SK-N-SH treated with all-trans-retinoic acid at 6 μM for 48 hours (cell line): ENCODE results near the gene LARGE1.

Experiments
- ATAC-seq: fragments of 200-7000 bp; cut with Tn5 transposase; 3 replicates; pipeline ENCODE4 v1.9.1; 2020; ENCODE audit warnings: mild to moderate bottlenecking, moderate library complexity
- ARNTL ChIP-seq: fragments of 450-650 bp; formaldehyde crosslinking; IDR thresholded peaks from 2 replicates; pipeline ENCODE4 v1.5.0; 2020; ENCODE audit warnings: low read depth, mild to moderate bottlenecking, moderate library complexity, borderline replicate concordance
- BACH2 ChIP-seq: fragments of 250-450 bp; sonication (Bioruptor Pico); IDR thresholded peaks from 2 replicates; pipeline ENCODE4 v1.9.0; 2021; ENCODE audit warnings: mild to moderate bottlenecking, borderline replicate concordance
- CSDC2 ChIP-seq: fragments of 250-450 bp; sonication (Bioruptor Pico); IDR thresholded peaks from 2 replicates; pipeline ENCODE4 v1.5.0; 2020; ENCODE audit warnings: mild to moderate bottlenecking, moderate library complexity
- CSRNP3 ChIP-seq: fragments of 250-450 bp; sonication (Bioruptor Pico); IDR thresholded peaks from 2 replicates; pipeline ENCODE4 v1.5.1; 2021; ENCODE audit warnings: mild to moderate bottlenecking, moderate library complexity
- ESRRG ChIP-seq: fragments of 250-450 bp; sonication (Bioruptor Pico); IDR thresholded peaks from 2 replicates; pipeline ENCODE4 v1.6.1; 2021; ENCODE audit warnings: mild to moderate bottlenecking
- GLIS3 ChIP-seq: fragments of 250-450 bp; sonication (Bioruptor Pico); IDR thresholded peaks from 2 replicates; pipeline ENCODE4 v1.5.0; 2020; ENCODE audit warnings: mild to moderate bottlenecking, moderate library complexity
- OSR1 ChIP-seq: fragments of 250-450 bp; sonication (Bioruptor Pico); IDR thresholded peaks from 2 replicates; pipeline ENCODE4 v1.8.0; 2022; ENCODE audit warnings: moderate library complexity, mild to moderate bottlenecking, inconsistent platforms
- POU6F1 ChIP-seq: fragments of 250-450 bp; sonication (Bioruptor Pico); IDR thresholded peaks from 2 replicates; pipeline ENCODE4 v1.8.0; 2021; ENCODE audit warnings: low read depth, mild to moderate bottlenecking, moderate library complexity, borderline replicate concordance
- PPARA ChIP-seq: fragments of 250-450 bp; sonication (Bioruptor Pico); IDR thresholded peaks from 2 replicates; pipeline ENCODE4 v1.5.0; 2020; ENCODE audit warnings: mild to moderate bottlenecking, borderline replicate concordance
- RARB ChIP-seq: fragments of 250-450 bp; sonication (Bioruptor Pico); IDR thresholded peaks from 2 replicates; pipeline ENCODE4 v1.8.0; 2021; ENCODE audit warnings: mild to moderate bottlenecking, moderate library complexity
- SNAI2 ChIP-seq: fragments of 250-450 bp; sonication (Bioruptor Pico); IDR thresholded peaks from 2 replicates; pipeline ENCODE4 v1.5.0; 2020; ENCODE audit warnings: mild to moderate bottlenecking, moderate library complexity
- TCF4 ChIP-seq: fragments of 250-450 bp; sonication (Bioruptor Pico); IDR thresholded peaks from 2 replicates; pipeline ENCODE4 v1.8.0; 2021; ENCODE audit warnings: mild to moderate bottlenecking, moderate library complexity, borderline replicate concordance
- TOX ChIP-seq: fragments of 250-450 bp; sonication (Bioruptor Pico); IDR thresholded peaks from 2 replicates; pipeline ENCODE4 v1.8.0; 2021; ENCODE audit warnings: mild to moderate bottlenecking, moderate library complexity, borderline replicate concordance
- ZC3H10 ChIP-seq: fragments of 250-450 bp; sonication (Bioruptor Pico); IDR thresholded peaks from 2 replicates; pipeline ENCODE4 v1.5.1; 2021; ENCODE audit warnings: mild to moderate bottlenecking, moderate library complexity
- ZFP30 ChIP-seq: fragments of 450-650 bp; formaldehyde crosslinking; IDR thresholded peaks from 2 replicates; pipeline ENCODE4 v1.5.0; 2022; ENCODE audit warnings: mild to moderate bottlenecking, moderate library complexity
- ZNF565 ChIP-seq: fragments of 450-650 bp; formaldehyde crosslinking; conservative IDR thresholded peaks from 2 replicates; pipeline ENCODE4 v1.5.0; 2020; ENCODE audit warnings: low read depth, mild to moderate bottlenecking, moderate library complexity
- ZNF70 ChIP-seq: fragments of 450-650 bp; formaldehyde crosslinking; IDR thresholded peaks from 2 replicates; pipeline ENCODE4 v1.5.0; 2020; ENCODE audit warnings: mild to moderate bottlenecking, moderate library complexity
- ZNF8 ChIP-seq: fragments of 450-650 bp; formaldehyde crosslinking; IDR thresholded peaks from 2 replicates; pipeline ENCODE4 v1.5.0; 2020; ENCODE audit warnings: mild to moderate bottlenecking, moderate library complexity
- TF ChIP-seq, protein P1 (sequence below): fragments of 250-450 bp; sonication (Bioruptor Pico); IDR thresholded peaks from 2 replicates; pipeline ENCODE4 v1.5.1; 2020; ENCODE audit warnings: low read depth, mild to moderate bottlenecking, moderate library complexity
- TF ChIP-seq, protein P2 (sequence below): fragments of 250-450 bp; sonication (Bioruptor Pico); IDR thresholded peaks from 2 replicates; pipeline ENCODE4 v1.8.0; 2020; ENCODE audit warnings: mild to moderate bottlenecking, moderate library complexity, borderline replicate concordance
- TF ChIP-seq, protein P3 (sequence below): fragments of 250-450 bp; sonication (Bioruptor Pico); IDR thresholded peaks from 2 replicates; pipeline ENCODE4 v1.5.0; 2020; ENCODE audit warnings: mild to moderate bottlenecking, moderate library complexity

The LARGE1 gene

DNA sequence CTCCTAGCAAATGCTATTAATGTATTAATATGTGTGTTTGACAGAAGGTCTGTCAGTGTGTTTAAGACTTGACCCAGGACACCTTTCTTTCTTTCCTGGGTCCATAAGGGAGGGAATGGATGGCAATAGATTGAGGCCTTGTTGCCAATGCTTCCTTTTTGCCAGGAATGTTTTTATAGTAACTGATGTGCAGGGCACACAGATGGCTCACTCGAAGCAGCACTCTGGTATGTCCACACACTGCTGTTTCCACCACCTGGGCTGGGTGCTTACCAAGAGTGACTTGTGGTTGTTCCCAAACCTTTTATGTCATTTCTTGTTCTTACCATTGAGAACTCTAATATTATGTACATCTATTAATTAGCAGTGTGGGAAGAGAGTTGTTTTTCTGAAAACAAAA, 465.2 kb downstream of the LARGE1 start:
- no peak for ATAC-seq
- TF ChIP-seq, protein P1, sequence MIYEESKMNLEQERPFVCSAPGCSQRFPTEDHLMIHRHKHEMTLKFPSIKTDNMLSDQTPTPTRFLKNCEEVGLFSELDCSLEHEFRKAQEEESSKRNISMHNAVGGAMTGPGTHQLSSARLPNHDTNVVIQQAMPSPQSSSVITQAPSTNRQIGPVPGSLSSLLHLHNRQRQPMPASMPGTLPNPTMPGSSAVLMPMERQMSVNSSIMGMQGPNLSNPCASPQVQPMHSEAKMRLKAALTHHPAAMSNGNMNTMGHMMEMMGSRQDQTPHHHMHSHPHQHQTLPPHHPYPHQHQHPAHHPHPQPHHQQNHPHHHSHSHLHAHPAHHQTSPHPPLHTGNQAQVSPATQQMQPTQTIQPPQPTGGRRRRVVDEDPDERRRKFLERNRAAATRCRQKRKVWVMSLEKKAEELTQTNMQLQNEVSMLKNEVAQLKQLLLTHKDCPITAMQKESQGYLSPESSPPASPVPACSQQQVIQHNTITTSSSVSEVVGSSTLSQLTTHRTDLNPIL (CRISPR knock-in tag): no peak
- no peak for TF ChIP-seq ARNTL (CRISPR knock-in tag)

- TF ChIP-seq POU6F1 (CRISPR knock-in tag) (no peak), ZC3H10 (CRISPR knock-in tag) (no peak), ZNF8 (CRISPR knock-in tag) (no peak), OSR1 (no peak), CSDC2 (CRISPR knock-in tag) (no peak), BACH2 (CRISPR knock-in tag) (no peak), ARNTL (CRISPR knock-in tag) (no peak), TOX (CRISPR knock-in tag) (no peak), PPARA (no peak), SNAI2 (no peak), CSRNP3 (no peak), TCF4 (no peak), ESRRG (CRISPR knock-in tag) (no peak), ZFP30 (CRISPR knock-in tag) (no peak), GLIS3 (CRISPR knock-in tag) (no peak), ZNF70 (CRISPR knock-in tag) (no peak)
- TF ChIP-seq, protein P1 (CRISPR knock-in tag): no peak
- TF ChIP-seq, protein P2, sequence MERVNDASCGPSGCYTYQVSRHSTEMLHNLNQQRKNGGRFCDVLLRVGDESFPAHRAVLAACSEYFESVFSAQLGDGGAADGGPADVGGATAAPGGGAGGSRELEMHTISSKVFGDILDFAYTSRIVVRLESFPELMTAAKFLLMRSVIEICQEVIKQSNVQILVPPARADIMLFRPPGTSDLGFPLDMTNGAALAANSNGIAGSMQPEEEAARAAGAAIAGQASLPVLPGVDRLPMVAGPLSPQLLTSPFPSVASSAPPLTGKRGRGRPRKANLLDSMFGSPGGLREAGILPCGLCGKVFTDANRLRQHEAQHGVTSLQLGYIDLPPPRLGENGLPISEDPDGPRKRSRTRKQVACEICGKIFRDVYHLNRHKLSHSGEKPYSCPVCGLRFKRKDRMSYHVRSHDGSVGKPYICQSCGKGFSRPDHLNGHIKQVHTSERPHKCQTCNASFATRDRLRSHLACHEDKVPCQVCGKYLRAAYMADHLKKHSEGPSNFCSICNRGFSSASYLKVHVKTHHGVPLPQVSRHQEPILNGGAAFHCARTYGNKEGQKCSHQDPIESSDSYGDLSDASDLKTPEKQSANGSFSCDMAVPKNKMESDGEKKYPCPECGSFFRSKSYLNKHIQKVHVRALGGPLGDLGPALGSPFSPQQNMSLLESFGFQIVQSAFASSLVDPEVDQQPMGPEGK (CRISPR knock-in tag): no peak
- ATAC-seq: no peak
These were observed 468.3 kb downstream of the LARGE1 start for GRCh38 chr22:33451866-33452469.

DNA sequence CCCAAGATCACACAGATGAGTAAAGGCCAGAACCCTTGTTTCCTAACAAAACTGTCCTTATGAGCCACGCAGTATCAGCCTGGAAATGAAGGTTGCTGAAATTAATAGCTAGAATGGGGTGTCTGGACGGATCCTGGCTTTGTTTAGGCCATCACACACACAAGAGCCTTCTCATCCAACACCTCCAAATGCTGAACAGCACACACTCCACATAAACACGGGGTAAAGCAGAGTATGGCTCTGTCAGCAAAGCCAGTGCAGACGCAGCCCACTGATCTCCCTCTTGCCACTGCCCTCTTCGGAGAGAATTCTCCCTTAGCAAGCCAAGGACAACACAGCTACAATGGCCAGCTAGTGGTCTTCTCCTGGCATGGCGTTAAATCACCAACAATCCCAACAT, 469.5 kb downstream of the LARGE1 start:
- no peak for TF ChIP-seq ZNF565 (CRISPR knock-in tag)
- TF ChIP-seq ZC3H10 (CRISPR knock-in tag): no peak
- no peak for TF ChIP-seq BACH2 (CRISPR knock-in tag)
- TF ChIP-seq, protein P2 (CRISPR knock-in tag): no peak
- no peak for TF ChIP-seq OSR1
- no peak for TF ChIP-seq PPARA
- no peak for TF ChIP-seq ARNTL (CRISPR knock-in tag)
- no peak for TF ChIP-seq SNAI2
- TF ChIP-seq TOX (CRISPR knock-in tag): no peak
- TF ChIP-seq, protein P3, sequence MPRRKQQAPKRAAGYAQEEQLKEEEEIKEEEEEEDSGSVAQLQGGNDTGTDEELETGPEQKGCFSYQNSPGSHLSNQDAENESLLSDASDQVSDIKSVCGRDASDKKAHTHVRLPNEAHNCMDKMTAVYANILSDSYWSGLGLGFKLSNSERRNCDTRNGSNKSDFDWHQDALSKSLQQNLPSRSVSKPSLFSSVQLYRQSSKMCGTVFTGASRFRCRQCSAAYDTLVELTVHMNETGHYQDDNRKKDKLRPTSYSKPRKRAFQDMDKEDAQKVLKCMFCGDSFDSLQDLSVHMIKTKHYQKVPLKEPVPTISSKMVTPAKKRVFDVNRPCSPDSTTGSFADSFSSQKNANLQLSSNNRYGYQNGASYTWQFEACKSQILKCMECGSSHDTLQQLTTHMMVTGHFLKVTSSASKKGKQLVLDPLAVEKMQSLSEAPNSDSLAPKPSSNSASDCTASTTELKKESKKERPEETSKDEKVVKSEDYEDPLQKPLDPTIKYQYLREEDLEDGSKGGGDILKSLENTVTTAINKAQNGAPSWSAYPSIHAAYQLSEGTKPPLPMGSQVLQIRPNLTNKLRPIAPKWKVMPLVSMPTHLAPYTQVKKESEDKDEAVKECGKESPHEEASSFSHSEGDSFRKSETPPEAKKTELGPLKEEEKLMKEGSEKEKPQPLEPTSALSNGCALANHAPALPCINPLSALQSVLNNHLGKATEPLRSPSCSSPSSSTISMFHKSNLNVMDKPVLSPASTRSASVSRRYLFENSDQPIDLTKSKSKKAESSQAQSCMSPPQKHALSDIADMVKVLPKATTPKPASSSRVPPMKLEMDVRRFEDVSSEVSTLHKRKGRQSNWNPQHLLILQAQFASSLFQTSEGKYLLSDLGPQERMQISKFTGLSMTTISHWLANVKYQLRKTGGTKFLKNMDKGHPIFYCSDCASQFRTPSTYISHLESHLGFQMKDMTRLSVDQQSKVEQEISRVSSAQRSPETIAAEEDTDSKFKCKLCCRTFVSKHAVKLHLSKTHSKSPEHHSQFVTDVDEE (CRISPR knock-in tag): no peak
- no peak for TF ChIP-seq ZNF70 (CRISPR knock-in tag)
- TF ChIP-seq GLIS3 (CRISPR knock-in tag): no peak
- TF ChIP-seq TCF4: no peak
- no peak for TF ChIP-seq RARB (CRISPR knock-in tag)
- no peak for TF ChIP-seq CSDC2 (CRISPR knock-in tag)
- no peak for TF ChIP-seq ESRRG (CRISPR knock-in tag)
- no peak for TF ChIP-seq POU6F1 (CRISPR knock-in tag)
- TF ChIP-seq ZNF8 (CRISPR knock-in tag): no peak
- no peak for ATAC-seq
